Ishikawa (cell line): ENCODE data around the gene BABAM2.

Experiments used
- CEBPB ChIP-seq: IDR thresholded peaks from 2 replicates; pipeline ENCODE4 v1.6.1; 2012
- CREB1 ChIP-seq: IDR thresholded peaks from 2 replicates; pipeline ENCODE4 v1.6.1; 2012; ENCODE audit warnings: low read depth
- EGR1 ChIP-seq: IDR thresholded peaks from 2 replicates; pipeline ENCODE4 v1.6.1; 2012
- EP300 ChIP-seq: IDR thresholded peaks from 2 replicates; pipeline ENCODE4 v1.6.1; 2012; ENCODE audit warnings: borderline replicate concordance
- FOXM1 ChIP-seq: IDR thresholded peaks from 2 replicates; pipeline ENCODE4 v1.6.1; 2012; ENCODE audit warnings: low read depth, borderline replicate concordance
- NFIC ChIP-seq: IDR thresholded peaks from 2 replicates; pipeline ENCODE4 v1.6.1; 2012
- RAD21 ChIP-seq: IDR thresholded peaks from 2 replicates; pipeline ENCODE4 v1.6.1; 2012; ENCODE audit warnings: low read depth
- REST ChIP-seq: IDR thresholded peaks from 2 replicates; pipeline ENCODE4 v1.6.1; 2012; ENCODE audit warnings: low read depth, mild to moderate bottlenecking
- TAF1 ChIP-seq: IDR thresholded peaks from 2 replicates; pipeline ENCODE4 v1.6.1; 2012; ENCODE audit warnings: low read depth, mild to moderate bottlenecking
- TCF12 ChIP-seq: IDR thresholded peaks from 2 replicates; pipeline ENCODE4 v1.6.1; 2012; ENCODE audit warnings: low read depth
- TEAD4 ChIP-seq: IDR thresholded peaks from 2 replicates; pipeline ENCODE4 v1.6.1; 2012
- YY1 ChIP-seq: IDR thresholded peaks from 2 replicates; pipeline ENCODE4 v1.6.1; 2012; ENCODE audit warnings: low read depth
- ZBTB7A ChIP-seq: IDR thresholded peaks from 2 replicates; pipeline ENCODE4 v1.6.1; 2012; ENCODE audit warnings: low read depth
- TF ChIP-seq, protein P1 (sequence below): IDR thresholded peaks from 2 replicates; pipeline ENCODE4 v1.6.1; 2012
- TF ChIP-seq, protein P2 (sequence below): IDR thresholded peaks from 2 replicates; pipeline ENCODE4 v1.6.1; 2012

BABAM2 gene

DNA sequence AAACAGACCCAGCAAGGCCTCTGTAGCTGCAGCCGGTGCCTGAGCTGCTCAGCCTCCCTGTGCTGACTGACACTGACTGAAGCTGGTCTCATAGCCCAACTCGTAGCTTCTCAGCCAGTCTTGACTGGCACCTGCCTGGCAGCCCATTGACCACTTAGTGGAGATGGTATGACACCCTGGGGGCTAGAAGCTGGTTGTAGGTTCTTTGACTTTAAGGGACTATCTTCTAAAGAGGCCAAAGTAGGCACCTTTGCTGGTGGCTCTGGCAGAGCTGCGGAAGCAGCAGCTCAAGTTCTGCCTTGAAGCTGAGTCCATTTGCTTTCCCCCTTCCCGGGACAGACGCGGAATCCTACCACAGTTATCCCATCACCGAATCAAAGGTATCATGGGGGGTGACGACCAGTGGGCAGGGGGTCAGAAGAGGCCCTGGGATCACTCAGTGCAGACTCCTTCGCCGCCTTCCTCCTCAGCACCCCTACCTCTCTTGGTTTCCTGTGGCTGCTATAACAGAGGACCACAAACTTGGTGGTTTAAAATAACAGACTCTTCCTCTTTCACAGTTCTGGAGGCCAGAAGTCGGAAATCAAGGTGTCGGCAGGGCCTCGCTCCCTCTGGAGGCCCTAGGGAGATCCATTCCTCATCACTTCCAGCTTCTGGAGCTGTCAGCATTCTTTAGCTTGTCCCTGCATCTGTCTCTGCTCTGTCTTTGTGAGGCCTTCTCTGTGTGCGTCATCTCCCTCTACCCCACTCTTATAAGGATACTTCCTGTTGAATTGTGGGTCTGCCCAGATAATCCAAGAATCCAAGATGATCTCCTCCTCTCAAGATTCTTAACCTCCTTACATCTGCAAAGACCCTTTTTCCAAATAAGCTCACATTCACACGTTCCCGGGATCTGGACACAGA is 488.4 kb downstream of the BABAM2 start:
- TF ChIP-seq EP300 (no peak), TAF1 (no peak), FOXM1 (no peak), TEAD4 (no peak), CEBPB (no peak), TCF12 (no peak), YY1 (no peak), ZBTB7A (no peak), EGR1 (no peak), NFIC (no peak), CREB1 (no peak), REST (no peak), RAD21 (no peak)
- TF ChIP-seq, protein P1, sequence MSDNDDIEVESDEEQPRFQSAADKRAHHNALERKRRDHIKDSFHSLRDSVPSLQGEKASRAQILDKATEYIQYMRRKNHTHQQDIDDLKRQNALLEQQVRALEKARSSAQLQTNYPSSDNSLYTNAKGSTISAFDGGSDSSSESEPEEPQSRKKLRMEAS, result no peak
- TF ChIP-seq, protein P2, sequence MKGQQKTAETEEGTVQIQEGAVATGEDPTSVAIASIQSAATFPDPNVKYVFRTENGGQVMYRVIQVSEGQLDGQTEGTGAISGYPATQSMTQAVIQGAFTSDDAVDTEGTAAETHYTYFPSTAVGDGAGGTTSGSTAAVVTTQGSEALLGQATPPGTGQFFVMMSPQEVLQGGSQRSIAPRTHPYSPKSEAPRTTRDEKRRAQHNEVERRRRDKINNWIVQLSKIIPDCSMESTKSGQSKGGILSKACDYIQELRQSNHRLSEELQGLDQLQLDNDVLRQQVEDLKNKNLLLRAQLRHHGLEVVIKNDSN, result no peak

GRCh38 chr2:28380219-28380618 is 489.7 kb downstream of the BABAM2 start:
- TF ChIP-seq CREB1 (no peak), REST (no peak), EP300 (no peak), CEBPB (no peak), TAF1 (no peak), ZBTB7A (no peak), TCF12 (no peak), FOXM1 (no peak), RAD21 (no peak), YY1 (no peak), EGR1 (no peak), NFIC (no peak)
- TF ChIP-seq, protein P1, result no peak
- TF ChIP-seq, protein P2, result no peak

DNA sequence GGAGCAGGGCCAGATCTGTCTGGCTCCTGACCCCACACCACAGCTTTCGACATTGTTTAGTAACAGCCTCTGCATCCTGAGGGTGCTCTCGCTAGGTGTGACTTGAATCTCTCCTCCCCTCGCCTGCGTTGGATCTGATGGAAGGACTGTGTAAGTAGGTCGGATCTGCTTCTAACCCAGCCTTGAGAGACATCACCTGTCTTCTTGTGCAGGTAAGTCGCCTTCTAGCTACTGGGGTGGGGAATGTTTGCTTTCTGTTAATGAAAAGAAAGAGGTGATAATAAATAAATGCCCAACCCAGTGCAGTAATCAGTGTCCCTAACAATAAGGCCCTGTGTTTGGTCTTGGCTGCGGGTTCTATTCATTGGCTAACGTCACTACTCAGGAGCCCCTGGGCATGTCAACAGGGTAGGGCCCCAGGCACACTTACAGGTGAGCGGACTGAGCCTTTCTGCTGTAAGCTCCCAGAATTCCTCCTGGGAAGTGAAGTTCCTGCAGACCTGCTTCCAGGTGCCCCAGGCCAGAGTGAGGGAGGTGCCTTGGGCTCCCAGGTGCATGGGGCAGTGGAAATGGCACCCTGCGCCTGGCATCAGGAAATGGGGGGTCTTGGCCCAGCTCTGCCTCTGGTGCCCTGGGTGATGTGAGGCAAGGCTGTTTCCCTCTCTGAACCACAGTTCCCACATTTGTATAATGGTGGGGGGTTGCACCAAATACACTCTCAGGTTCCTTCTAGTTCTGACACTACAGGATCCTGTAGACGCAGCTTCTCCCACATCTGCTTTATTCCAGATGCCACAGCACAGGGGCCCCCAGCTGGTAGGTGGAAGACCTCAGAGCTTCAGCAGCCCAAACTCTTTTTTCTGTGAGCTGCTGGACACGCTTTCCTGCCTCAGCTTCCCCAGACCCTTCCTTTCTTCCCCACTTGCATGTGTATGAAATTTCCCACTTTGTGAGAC is 491.0 kb downstream of the BABAM2 start:
- TF ChIP-seq CREB1, result no peak
- TF ChIP-seq FOXM1, result no peak
- TF ChIP-seq, protein P1, result no peak
- TF ChIP-seq RAD21, result no peak
- no peak for TF ChIP-seq EP300
- TF ChIP-seq TAF1, result no peak
- TF ChIP-seq, protein P2, result no peak
- TF ChIP-seq REST, result no peak
- no peak for TF ChIP-seq CEBPB
- no peak for TF ChIP-seq ZBTB7A
- TF ChIP-seq TCF12, result no peak
- no peak for TF ChIP-seq TEAD4
- no peak for TF ChIP-seq NFIC
- no peak for TF ChIP-seq YY1
- TF ChIP-seq EGR1, result no peak
